Measurements from ENCODE around the gene LHX6. TPM values are rescaled to one million over a fixed set of nuclear protein-coding genes. Genes with fewer than 3 reads are reported as not detected.

The LHX6 gene
- total and polyA plus RNA-seq, 9 of the 15 experiments (the other 6 are each of a cell fraction or from before 2014, with no cell fraction given) = 2.8 to 16.3 (median 7.9) TPM

DNA sequence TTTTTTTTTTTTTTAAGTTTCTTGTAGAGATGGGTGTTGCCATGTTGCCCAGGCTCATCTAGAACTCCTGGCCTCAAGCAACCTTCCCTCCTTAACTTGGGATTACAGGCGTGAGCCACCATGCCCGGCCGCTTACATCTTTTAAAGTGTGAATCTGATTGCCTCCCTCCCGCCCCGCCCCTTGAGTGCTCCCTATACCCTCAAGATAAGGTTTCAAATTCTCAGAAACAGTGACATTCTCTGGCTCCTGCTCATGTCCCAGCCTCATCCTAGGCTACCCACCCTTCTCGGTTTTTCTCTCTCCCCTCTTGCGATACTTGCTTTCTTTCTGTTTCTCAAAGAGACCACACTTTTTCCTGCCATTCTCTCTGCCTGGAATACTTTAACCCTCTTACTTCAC lies 56.6 kb downstream of the LHX6 start (continued):
- TF ChIP-seq, protein P1, sequence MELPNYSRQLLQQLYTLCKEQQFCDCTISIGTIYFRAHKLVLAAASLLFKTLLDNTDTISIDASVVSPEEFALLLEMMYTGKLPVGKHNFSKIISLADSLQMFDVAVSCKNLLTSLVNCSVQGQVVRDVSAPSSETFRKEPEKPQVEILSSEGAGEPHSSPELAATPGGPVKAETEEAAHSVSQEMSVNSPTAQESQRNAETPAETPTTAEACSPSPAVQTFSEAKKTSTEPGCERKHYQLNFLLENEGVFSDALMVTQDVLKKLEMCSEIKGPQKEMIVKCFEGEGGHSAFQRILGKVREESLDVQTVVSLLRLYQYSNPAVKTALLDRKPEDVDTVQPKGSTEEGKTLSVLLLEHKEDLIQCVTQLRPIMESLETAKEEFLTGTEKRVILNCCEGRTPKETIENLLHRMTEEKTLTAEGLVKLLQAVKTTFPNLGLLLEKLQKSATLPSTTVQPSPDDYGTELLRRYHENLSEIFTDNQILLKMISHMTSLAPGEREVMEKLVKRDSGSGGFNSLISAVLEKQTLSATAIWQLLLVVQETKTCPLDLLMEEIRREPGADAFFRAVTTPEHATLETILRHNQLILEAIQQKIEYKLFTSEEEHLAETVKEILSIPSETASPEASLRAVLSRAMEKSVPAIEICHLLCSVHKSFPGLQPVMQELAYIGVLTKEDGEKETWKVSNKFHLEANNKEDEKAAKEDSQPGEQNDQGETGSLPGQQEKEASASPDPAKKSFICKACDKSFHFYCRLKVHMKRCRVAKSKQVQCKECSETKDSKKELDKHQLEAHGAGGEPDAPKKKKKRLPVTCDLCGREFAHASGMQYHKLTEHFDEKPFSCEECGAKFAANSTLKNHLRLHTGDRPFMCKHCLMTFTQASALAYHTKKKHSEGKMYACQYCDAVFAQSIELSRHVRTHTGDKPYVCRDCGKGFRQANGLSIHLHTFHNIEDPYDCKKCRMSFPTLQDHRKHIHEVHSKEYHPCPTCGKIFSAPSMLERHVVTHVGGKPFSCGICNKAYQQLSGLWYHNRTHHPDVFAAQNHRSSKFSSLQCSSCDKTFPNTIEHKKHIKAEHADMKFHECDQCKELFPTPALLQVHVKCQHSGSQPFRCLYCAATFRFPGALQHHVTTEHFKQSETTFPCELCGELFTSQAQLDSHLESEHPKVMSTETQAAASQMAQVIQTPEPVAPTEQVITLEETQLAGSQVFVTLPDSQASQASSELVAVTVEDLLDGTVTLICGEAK (IDR thresholded peaks at IDR 0.05) = no peak
- TF ChIP-seq, protein P1 (CRISPR knock-in tag; IDR thresholded peaks at IDR 0.05) = no peak
- TF ChIP-seq SMARCA5 (IDR thresholded peaks at IDR 0.05) = no peak
- TF ChIP-seq CHCHD3 (CRISPR knock-in tag; IDR thresholded peaks at IDR 0.05) = no peak

All from K562 (cell line).